Measurements from ENCODE around the gene RYR1.
"Not testable (repeated sequence)": the region's sequence is repeated elsewhere in the genome, so short reads cannot be mapped to it uniquely, and the experiment has no call there.

The RYR1 gene

DNA sequence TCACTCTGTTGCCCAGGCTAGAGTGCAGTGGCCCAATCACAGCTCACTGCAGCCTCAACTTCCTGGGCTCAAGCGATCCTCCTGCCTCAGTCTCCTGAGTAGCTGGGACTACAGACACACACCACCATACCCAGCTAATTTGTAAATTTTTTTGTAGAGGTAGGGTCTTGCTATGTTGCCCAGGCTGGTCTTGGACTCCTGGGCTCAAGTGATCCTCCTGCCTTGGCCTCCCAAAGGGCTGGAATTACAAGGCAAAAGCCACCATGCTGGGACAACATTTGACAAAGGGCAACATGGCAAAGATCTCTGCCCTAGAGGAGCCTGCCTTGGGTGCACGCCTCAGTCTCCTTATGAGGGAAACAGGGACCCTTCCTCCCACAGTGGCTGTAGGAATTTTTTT lies 61.9 kb downstream of the RYR1 start:
- not testable (repeated sequence) for DNase-seq

DNA sequence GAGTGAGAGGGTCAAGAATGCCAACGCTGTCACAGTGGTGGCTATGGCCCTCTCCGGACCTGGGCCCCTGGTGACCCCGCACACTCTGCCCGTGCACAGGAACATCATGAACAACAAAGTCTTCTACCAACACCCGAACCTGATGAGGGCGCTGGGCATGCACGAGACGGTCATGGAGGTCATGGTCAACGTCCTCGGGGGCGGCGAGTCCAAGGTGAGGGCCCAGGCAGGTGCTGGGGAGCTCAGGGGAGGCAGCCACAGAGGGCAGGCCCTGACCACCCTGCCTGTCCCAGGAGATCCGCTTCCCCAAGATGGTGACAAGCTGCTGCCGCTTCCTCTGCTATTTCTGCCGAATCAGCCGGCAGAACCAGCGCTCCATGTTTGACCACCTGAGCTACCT lies 62.6 kb downstream of the RYR1 start:
- no peak for DNase-seq

DNA sequence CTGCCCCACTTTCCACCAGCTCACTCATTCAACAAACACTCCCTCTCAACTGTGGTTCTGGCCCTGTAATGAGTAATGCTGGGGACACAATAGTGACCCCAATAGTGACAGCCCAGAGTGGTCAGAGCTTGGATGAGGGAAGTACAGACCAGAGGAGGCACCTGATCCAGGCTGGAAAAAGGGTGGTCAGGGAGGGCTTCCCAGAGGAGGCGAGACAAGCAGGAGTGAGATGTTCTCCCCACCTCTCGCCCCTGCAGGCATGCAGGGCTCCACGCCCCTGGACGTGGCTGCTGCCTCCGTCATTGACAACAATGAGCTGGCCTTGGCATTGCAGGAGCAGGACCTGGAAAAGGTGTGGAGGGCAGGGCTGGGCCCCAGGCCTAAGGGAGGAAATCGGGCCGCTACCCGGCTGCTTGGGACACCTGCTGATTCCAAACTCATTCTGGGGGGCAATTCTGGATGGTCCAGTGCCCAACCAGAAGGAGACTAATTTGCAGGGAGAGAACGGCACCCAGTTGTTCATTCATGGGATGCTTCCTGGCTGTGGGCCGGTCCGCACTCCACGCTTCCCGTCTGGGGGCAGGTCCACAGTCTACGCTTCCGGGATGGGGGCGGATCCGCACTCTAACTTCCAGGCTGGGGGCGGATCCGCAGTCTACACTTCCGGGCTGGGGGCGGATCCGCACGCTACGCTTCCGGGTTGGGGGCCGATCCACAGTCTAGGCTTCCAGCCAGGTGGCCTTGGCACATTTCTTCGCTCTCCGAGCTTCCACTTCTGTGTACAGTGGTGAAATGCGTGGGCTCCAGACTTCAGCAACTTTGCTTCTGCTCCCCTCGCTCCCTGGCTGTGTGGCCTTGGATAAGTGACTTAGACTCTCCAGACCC lies 63.4 kb downstream of the RYR1 start:
- no peak for DNase-seq

DNA sequence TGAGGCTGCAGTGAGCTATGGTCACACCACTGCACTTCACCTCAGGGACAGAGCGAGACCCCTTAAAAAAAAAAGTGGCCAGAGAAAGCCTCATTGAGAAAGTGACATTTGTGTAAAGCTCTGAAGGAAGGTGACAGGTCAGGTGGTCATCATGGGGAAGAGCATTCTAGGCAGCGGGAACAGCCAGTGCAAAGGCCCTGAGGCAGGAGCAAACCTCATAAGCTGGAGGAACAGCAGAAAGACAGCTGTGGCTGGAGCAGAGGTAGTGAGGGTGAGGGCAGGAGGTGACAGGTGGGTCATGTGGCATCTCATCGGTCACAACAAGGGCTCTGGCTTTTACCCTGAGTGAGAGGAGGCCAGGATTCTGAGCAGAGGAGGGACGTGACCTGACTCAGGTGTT lies 64.4 kb downstream of the RYR1 start:
- DNase-seq, result no peak

DNA sequence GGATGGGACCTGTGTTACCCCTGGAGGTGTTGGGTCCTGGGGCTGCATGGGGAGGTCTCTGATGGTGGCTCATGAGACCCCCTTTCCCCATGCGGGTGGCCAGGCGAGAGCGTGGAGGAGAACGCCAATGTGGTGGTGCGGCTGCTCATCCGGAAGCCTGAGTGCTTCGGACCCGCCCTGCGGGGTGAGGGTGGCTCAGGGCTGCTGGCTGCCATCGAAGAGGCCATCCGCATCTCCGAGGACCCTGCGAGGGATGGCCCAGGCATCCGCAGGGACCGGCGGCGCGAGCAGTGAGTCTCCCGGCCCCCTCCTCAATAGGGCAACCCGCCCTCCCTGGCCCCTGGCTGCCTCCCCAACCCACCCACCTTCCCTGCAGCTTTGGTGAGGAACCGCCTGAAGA lies 66.0 kb downstream of the RYR1 start:
- DNase-seq, result no peak

DNA sequence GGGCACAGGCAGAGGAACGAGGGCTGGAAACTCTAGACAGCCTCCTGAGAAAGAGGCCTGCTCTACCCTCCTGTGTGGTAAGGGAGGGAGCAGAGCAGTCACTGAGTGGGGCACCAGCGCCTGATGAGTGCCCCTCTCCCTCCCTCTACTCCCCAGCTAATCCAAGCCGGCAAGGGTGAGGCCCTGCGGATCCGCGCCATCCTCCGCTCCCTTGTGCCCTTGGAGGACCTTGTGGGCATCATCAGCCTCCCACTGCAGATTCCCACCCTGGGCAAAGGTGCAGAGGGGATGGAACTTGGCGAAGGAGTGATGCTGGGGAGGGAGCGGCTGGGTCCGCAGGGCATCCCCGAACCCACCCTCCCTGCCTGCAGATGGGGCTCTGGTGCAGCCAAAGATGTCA lies 67.0 kb downstream of the RYR1 start:
- DNase-seq, result no peak

DNA sequence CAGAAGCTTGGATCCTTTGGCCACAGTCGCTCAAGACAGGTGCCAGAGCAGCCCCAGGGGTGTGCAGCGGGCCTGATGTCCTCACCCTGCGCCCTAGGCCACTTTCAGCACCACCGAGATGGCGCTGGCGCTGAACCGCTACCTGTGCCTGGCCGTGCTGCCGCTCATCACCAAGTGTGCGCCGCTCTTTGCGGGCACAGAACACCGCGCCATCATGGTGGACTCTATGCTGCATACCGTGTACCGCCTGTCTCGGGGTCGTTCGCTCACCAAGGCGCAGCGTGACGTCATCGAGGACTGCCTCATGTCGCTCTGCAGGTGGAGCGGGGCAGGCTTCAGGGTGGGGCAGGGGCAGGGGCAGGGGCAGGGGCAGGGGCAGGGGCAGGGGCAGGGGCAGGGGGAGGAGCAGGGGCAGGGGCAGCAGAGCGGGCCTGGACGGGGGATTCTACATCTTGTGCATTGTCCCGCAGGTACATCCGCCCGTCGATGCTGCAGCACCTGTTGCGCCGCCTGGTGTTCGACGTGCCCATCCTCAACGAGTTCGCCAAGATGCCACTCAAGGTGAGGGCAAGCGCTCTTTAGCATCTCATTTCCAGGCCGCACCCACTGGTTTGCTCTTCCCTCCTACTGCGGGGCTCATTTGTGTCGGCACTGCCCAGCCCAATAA lies 69.1 kb downstream of the RYR1 start:
- DNase-seq, result no peak

DNA sequence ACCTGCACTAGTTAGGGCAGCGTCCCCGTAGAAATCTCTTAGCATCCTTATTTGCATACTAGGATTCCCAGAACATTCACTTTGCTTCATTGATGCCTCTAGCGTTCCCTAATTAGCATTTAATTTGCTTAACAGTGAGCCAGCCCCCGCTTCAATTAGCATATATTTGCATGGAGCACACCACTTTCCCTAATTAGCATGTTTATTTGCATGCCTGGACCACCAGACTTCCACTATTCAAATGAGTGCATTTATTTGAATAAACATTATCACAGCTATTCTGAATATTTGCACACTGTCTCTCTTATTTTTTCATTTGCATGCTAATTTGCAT lies 69.6 kb downstream of the RYR1 start:
- no peak for DNase-seq

DNA sequence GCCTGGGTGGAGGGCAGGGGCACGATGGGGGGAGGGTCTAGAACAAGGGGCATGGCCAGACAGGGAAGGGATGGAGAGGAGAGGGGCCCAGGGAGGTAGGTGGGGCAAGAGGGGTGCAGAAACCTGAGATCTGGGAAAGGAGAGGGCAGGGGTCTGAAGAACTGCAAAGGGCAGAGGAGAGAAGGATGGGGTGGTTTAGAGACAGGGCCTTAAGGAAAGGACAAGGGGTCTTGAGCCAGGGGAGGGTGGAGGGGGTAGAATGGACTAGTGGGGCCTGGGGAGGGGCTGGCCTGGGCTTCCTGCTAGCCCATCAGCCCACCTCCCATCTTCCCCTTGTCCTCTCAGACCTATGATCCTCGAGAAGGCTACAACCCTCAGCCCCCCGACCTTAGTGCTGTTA lies 72.5 kb downstream of the RYR1 start:
- DNase-seq, result no peak

DNA sequence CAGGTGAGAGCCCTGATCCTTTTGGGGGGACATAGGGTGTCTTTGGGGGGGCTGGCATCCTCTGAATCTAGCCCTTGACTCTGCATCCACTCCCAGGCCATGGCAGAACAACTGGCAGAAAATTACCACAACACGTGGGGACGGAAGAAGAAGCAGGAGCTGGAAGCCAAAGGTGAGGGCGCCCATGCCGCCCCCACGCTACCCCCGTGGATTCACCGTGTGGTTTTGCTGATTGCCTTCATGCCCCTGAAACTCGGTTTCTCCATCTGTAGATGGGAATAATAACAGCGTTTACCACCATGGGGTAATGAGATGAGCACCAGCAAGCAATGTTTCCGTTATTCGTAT lies 72.9 kb downstream of the RYR1 start:
- no peak for DNase-seq

DNA sequence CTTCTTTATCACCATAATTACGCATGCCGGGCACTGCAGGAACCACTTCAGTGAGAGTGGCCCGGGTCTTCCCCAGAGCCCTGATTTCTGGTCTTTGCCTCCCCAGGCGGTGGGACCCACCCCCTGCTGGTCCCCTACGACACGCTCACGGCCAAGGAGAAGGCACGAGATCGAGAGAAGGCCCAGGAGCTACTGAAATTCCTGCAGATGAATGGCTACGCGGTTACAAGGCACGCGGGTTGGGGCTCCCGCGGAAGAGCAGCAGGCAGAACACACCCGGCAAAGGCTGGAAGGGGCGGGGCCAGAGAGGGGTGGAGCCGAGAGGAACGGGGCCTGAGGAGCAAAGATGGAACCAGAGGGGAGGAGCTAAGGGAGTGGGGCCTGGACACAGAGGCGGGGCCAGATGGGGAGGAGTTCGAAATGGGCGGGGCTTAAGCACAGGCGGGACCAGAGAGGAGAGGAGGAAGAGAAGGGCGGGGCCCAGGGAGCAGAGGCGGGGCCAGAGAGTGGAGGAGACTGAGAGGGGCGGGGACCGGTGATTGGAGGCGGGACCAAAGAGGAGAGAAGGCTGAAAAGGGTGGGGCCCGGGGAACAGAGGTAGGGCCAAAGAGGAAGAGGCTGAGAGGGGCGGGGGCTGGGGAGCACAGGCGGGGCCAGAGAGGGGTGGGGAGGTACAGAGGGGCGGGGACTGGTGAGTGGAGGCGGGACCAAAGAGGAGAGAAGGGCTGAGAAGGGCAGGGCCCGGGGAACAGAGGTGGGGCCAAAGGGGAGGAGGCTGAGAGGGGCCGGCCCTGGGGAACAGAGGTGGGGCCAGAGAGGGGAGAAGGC lies 73.4 kb downstream of the RYR1 start:
- no peak for DNase-seq

DNA sequence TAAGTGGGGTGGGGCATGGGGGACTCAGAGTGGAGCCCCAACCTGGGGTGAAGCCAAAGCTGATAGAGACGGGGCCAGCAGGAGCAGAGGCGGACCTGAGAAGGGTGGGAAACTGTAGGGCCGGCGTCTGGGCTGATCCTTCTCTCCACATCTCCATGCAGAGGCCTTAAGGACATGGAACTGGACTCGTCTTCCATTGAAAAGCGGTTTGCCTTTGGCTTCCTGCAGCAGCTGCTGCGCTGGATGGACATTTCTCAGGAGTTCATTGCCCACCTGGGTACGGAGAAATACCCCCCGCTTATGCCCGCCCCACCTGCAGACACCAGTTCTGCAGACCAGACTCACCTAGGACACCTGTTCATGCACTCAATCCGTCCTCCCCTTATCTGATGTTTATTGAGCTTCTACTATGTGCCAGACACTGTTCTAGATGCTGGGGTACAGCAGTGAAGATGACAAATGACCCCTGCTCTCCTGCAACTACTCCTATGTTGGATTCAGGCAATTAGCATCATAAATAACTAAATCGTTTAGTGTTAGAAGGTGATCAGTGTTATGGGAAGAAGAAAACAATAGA lies 74.1 kb downstream of the RYR1 start:
- DNase-seq, result no peak

DNA sequence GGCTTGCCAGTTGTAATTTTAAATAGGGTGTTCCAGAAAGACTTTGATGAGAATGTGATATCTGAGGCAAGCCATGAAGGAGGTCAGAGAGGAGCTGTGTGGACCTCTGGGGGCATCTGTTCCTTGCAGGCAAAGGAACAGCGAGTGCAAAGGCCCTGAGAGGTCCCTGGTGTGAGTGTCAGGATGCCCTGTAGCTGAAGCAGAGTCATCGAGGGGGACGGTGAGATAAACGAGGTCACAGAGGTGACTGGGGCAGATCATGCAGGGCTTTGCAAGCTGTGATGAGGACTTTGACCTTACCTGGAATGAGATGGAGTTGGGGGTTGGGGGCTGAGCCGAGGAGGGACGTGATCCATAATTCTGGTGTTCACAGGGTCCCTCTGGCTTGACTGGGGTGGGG lies 75.0 kb downstream of the RYR1 start:
- no peak for DNase-seq

DNA sequence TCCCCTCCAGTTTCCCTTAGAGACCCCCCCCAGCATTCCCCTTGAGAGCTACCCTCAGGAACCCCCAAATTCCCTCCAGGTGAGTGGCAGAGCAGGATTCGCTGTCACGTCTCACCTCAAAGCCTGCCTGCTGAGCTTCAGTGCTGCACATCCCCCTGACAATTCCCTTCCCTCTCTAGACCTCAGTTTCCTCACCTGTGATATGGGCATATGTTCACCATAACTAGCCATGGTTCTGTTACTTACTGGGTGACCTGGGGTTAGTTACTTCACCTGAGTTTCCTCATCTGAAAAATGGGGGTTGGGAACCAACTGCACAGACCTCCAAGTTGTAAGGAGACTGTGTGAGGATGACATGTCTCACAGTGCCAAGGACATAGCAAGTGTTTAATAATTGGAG lies 75.5 kb downstream of the RYR1 start:
- DNase-seq, result no peak

DNA sequence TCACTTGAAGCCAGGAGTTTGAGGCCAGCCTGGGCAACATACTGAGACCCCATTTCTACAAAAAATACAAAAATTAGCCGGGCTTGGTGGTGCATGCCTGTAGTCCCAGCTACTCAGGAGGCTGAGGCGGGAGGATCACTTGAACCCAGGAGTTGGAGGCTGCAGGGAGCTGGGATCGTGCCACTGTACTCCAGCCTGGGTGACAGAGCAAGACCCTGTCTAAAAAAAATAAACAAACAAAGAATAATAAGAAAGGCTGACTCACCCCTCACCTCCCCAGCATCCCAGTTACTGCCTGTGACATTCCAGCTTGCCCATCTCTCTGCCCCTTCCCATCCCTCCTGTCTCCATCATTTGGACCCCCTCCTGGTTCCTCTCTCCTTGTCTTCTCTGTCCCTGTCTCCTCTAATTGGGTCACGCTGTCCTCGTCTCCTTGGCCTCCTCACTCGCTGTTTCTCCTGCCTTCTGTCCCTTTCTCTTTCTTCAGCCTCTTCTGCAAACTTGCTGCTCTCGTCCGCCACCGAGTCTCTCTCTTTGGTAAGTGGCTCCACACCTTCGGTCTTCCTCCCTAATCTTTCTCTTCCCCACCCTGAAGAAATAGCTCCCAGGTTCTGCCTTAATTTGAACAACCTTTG lies 77.7 kb downstream of the RYR1 start:
- no peak for DNase-seq

DNA sequence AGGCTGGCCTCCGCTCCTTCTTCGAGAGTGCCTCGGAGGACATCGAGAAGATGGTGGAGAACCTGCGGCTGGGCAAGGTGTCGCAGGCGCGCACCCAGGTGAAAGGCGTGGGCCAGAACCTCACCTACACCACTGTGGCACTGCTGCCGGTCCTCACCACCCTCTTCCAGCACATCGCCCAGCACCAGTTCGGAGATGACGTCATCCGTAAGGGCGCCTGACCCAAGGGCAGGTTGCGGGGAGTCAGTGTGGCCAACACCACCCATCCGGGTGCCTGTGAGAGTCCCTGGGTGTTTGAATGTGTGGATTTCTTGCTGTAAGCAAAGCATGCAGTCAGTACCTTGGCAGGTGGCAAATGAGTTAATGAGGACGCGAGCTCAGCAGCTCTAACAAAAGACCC lies 78.8 kb downstream of the RYR1 start:
- DNase-seq, result no peak

DNA sequence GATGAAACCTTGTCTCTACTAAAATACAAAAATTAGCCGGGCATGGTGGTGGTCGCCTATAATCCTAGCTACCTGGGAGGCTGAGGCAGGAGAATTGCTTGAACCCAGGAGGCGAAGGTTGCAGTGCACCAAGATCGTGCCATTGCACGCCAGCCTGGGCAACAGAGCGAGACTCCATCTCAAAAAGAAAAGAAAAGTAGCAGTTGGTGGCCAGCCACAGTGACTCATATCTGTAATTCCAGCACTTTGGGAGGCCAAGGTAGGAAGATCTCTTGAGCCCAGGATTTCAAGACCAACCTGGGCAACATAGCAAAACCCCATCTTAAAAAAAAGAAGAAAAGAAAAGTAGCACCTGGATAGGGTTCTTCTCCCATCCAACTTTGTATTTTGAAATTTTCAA lies 79.7 kb downstream of the RYR1 start:
- DNase-seq, result not testable (repeated sequence)

DNA sequence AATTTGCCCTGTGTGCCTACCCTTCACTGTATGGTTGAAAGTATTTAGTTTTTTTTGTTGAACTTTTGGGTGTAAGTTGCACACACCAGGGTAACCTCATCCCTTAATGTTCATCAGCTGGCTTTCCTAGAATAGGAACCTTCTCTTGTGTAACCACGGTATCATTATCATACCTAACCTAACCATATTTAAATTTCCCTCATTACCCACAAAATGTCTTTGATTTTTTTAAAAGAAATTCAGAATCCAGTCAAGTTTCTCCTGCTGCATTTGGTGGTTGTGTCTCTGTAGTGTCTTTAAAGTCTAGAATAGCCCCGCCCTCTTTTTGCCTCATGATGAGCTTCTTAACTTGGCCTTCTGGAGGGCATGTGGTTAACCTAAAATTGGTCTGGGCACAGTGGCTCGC lies 80.3 kb downstream of the RYR1 start:
- DNase-seq, result no peak

DNA sequence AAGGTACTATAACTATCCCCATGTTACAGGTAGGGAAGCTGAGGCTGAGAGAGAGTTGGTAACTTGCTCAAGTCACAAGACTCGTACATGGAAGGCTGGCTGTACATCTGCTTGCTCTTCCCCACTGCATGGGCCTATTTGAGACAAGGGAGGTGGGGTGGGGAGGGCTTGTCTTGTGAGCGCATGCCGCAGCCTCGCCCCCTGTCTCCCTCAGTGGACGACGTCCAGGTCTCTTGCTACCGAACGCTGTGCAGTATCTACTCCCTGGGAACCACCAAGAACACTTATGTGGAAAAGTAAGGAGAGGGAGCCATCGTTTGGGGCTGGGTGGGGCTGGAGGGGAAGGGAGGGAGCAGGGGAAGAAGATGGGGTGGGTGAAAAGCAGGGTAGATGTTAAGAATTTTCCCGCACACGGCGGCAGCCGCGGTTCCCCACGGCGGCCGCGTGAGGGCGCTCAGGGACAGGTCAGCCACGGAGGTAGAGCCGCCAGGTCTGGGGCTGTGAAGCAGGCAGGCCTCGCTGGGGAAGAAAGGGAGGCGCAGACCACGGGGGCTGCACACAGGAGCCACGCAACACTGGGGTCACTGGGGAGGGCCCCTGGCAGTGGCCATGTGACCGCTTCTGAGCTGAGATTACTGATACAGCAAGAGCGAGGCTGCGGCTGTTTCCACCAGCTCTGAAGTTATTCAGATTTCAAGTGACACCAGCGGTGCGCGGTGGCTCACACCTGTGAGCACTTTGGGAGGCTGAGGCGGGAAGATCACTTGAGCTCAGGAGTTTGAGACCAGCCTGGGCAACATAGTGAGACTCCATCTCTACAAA lies 81.5 kb downstream of the RYR1 start:
- no peak for DNase-seq

DNA sequence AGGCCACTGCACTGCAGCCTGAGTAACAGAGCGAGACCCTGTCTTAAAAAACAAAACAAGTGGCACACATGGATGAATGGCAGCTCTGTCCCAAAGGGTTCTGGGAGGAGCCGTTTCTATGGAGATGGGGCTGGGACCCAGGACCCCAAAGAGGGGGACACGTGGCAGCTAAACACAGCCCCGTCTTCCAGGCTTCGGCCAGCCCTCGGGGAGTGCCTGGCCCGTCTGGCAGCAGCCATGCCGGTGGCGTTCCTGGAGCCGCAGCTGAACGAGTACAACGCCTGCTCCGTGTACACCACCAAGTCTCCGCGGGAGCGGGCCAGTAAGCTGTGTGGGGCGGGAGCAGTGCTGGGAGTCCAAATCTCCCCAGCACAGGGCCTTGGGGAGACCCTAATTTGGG lies 82.4 kb downstream of the RYR1 start:
- no peak for DNase-seq

DNA sequence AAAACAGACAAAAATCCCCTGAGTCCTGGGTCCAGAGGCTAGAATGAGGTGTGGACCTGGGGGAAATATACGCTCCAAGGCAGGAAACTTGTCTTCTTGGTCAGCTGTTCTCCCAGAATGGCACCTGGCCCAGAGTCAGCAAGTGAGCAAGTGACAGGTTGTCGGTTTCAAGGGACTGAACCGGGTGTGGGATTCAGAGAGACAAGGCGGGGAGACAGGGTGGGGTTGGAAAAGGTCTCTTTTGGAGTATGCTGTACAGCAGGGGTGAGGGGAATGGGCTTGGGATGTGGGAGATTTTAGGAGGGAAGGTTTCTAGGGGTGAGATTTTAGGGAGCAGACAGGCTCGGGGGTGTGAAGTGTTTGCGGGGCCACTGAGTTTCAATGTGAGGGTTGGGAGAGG lies 83.3 kb downstream of the RYR1 start:
- no peak for DNase-seq

DNA sequence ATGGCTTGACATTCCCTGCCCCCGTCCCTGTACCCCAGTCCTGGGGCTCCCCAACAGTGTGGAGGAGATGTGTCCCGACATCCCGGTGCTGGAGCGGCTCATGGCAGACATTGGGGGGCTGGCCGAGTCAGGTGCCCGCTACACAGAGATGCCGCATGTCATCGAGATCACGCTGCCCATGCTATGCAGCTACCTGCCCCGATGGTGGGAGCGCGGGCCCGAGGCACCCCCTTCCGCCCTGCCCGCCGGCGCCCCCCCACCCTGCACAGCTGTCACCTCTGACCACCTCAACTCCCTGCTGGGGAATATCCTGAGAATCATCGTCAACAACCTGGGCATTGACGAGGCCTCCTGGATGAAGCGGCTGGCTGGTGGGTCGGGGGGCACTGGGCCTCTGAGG lies 83.8 kb downstream of the RYR1 start:
- no peak for DNase-seq
